A549 (cell line): ENCODE measurements around the gene SAMD3.

Source experiments
- CHD2 ChIP-seq: fragments of 150-350 bp; IDR thresholded peaks from 2 replicates; pipeline ENCODE4 v1.6.1; 2014; ENCODE audit warnings: low read length; ENCODE audit not compliant: partially characterized antibody
- EP300 ChIP-seq, 2 experiments: fragments of >200 bp; sonication (Bioruptor Twin); formaldehyde crosslinking; IDR thresholded peaks; 2 replicates in 1 of 2; 3 replicates in 1 of 2; pipeline ENCODE4 v1.6.1; 2016 to 2017
- POLR2A ChIP-seq: IDR thresholded peaks from 2 replicates; pipeline ENCODE4 v1.6.1; 2012; ENCODE audit warnings: mild to moderate bottlenecking, low read length
- RAD21 ChIP-seq, 2 experiments: fragments of >200 bp in 1 of 2; sonication (Bioruptor Twin) in 1 of 2; formaldehyde crosslinking in 1 of 2; IDR thresholded peaks in 1 of 2; conservative IDR thresholded peaks in 1 of 2; 2 replicates in 1 of 2; 3 replicates in 1 of 2; pipeline ENCODE4 v1.6.1; 2012 to 2018; ENCODE audit warnings: inconsistent platforms in 1 of 2
- RFX5 ChIP-seq: fragments of 450-650 bp; IDR thresholded peaks from 2 replicates; pipeline ENCODE4 v1.7.1; 2014; ENCODE audit warnings: antibody characterized with exemption, mild to moderate bottlenecking, moderate library complexity
- RNF2 ChIP-seq: fragments of 200-600 bp; sonication (generic); IDR thresholded peaks from 2 replicates; pipeline ENCODE4 v1.6.1; 2016; ENCODE audit warnings: low read depth, mild to moderate bottlenecking, antibody characterized with exemption, moderate library complexity, borderline replicate concordance
- ZNF302 ChIP-seq: fragments of 250-450 bp; sonication (Bioruptor Pico); IDR thresholded peaks from 2 replicates; pipeline ENCODE4 v1.9.0; 2021; ENCODE audit warnings: inconsistent platforms, mild to moderate bottlenecking, moderate library complexity
- TF ChIP-seq, protein P1 (sequence below): fragments of >200 bp; sonication (Bioruptor Twin); formaldehyde crosslinking; IDR thresholded peaks from 3 replicates; pipeline ENCODE4 v1.5.1; 2016
- TF ChIP-seq, protein P2 (sequence below): fragments of 150-350 bp; IDR thresholded peaks from 2 replicates; pipeline ENCODE4 v1.6.1; 2014; ENCODE audit warnings: low read depth, mild to moderate bottlenecking, low read length

DNA sequence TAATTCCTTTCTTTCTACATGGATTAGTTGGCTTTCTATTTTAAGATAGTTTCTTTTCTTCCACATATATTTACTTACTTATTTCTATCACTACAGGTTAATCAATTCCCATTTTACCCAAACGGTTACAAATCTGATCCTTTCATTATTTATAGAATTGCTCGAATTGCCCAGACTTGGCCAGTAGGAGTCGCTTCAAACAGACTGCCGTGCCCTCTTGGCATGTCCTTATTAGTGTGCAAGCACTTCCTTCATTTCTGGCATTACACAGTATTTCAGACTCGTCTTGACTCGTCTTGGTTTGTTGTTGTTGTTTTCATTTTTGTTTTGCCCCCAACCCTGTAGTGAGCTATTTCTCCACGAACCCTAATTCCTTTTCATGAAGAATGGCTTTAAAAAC, 74.6 kb downstream of the SAMD3 start:
- TF ChIP-seq, protein P1, sequence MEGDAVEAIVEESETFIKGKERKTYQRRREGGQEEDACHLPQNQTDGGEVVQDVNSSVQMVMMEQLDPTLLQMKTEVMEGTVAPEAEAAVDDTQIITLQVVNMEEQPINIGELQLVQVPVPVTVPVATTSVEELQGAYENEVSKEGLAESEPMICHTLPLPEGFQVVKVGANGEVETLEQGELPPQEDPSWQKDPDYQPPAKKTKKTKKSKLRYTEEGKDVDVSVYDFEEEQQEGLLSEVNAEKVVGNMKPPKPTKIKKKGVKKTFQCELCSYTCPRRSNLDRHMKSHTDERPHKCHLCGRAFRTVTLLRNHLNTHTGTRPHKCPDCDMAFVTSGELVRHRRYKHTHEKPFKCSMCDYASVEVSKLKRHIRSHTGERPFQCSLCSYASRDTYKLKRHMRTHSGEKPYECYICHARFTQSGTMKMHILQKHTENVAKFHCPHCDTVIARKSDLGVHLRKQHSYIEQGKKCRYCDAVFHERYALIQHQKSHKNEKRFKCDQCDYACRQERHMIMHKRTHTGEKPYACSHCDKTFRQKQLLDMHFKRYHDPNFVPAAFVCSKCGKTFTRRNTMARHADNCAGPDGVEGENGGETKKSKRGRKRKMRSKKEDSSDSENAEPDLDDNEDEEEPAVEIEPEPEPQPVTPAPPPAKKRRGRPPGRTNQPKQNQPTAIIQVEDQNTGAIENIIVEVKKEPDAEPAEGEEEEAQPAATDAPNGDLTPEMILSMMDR: no peak
- TF ChIP-seq ZNF302 (CRISPR knock-in tag) (no peak), EP300 (IDR thresholded peaks at IDR 0.05) (no peak), RNF2 (no peak), POLR2A (no peak), RAD21 (conservative IDR thresholded peaks at IDR 0.05 in 1 of 2, IDR thresholded peaks at IDR 0.05 in 1 of 2) (no peak), RFX5 (no peak), CHD2 (no peak)
- TF ChIP-seq, protein P2, sequence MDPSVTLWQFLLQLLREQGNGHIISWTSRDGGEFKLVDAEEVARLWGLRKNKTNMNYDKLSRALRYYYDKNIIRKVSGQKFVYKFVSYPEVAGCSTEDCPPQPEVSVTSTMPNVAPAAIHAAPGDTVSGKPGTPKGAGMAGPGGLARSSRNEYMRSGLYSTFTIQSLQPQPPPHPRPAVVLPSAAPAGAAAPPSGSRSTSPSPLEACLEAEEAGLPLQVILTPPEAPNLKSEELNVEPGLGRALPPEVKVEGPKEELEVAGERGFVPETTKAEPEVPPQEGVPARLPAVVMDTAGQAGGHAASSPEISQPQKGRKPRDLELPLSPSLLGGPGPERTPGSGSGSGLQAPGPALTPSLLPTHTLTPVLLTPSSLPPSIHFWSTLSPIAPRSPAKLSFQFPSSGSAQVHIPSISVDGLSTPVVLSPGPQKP: no peak
